ENCODE results near the gene LEF1.
"Not testable (repeated sequence)": the region's sequence is repeated elsewhere in the genome, so short reads cannot be mapped to it uniquely, and the experiment has no call there.

LEF1 gene

GRCh38 chr4:108060164-108060563 lies 108.6 kb downstream of the LEF1 start:
- DNase-seq (ENCODE audit: low read depth in 2 of 2), result no peak

GRCh38 chr4:108058685-108059440 lies 109.9 kb downstream of the LEF1 start:
- no peak for DNase-seq (ENCODE audit: low read depth in 2 of 2)

- no peak for DNase-seq (ENCODE audit: low read depth in 2 of 2)
Measured at GRCh38 chr4:108056418-108056817, 112.3 kb downstream of the LEF1 start.

- no peak for DNase-seq (ENCODE audit: low read depth in 2 of 2)
Measured at GRCh38 chr4:108055787-108056186, 112.9 kb downstream of the LEF1 start.

- no peak for DNase-seq (ENCODE audit: low read depth in 2 of 2)
Measured at GRCh38 chr4:108054025-108054638, 114.6 kb downstream of the LEF1 start.

GRCh38 chr4:108053251-108053711 lies 115.5 kb downstream of the LEF1 start:
- DNase-seq (ENCODE audit: low read depth in 2 of 2), result no peak

GRCh38 chr4:108052558-108053120 lies 116.1 kb downstream of the LEF1 start:
- DNase-seq (ENCODE audit: low read depth in 2 of 2), result no peak

GRCh38 chr4:108051343-108051742 lies 117.4 kb downstream of the LEF1 start:
- no peak for DNase-seq (ENCODE audit: low read depth in 2 of 2)

- not testable (repeated sequence) for DNase-seq (ENCODE audit: low read depth in 2 of 2)
Measured at GRCh38 chr4:108050166-108051111, 118.3 kb downstream of the LEF1 start.

GRCh38 chr4:108049406-108049805 lies 119.3 kb downstream of the LEF1 start:
- no peak for DNase-seq (ENCODE audit: low read depth in 2 of 2)

GRCh38 chr4:108048997-108049396 lies 119.7 kb downstream of the LEF1 start:
- DNase-seq (ENCODE audit: low read depth in 2 of 2), result no peak

- no peak for DNase-seq (ENCODE audit: low read depth in 2 of 2)
Measured at GRCh38 chr4:108048157-108048556, 120.6 kb downstream of the LEF1 start.

- DNase-seq (ENCODE audit: low read depth in 2 of 2), result no peak
Measured at GRCh38 chr4:108047199-108047598, 121.5 kb downstream of the LEF1 start.

- DNase-seq (ENCODE audit: low read depth in 2 of 2), result no peak
Measured at GRCh38 chr4:108045687-108046024, 123.1 kb downstream of the LEF1 start.

GRCh38 chr4:108044951-108045686 lies 123.6 kb downstream of the LEF1 start:
- no peak for DNase-seq (ENCODE audit: low read depth in 2 of 2)

- DNase-seq (ENCODE audit: low read depth in 2 of 2), result no peak
Measured at GRCh38 chr4:108043526-108043925, 125.2 kb downstream of the LEF1 start.

- no peak for DNase-seq (ENCODE audit: low read depth in 2 of 2)
Measured at GRCh38 chr4:108042927-108043326, 125.8 kb downstream of the LEF1 start.

GRCh38 chr4:108037884-108038283 lies 130.8 kb downstream of the LEF1 start:
- no peak for DNase-seq (ENCODE audit: low read depth in 2 of 2)

GRCh38 chr4:108036213-108036612 lies 132.5 kb downstream of the LEF1 start:
- peak; percentile 51 to 54 for DNase-seq (ENCODE audit: low read depth in 2 of 2)

GRCh38 chr4:108035691-108036090 lies 133.0 kb downstream of the LEF1 start:
- no peak for DNase-seq (ENCODE audit: low read depth in 2 of 2)

- no peak for DNase-seq (ENCODE audit: low read depth in 2 of 2)
Measured at GRCh38 chr4:108034565-108034964, 134.2 kb downstream of the LEF1 start.

Data from stimulated activated CD8-positive, alpha-beta memory T cell treated with anti-CD3 and anti-CD28 coated beads, Interleukin-15, amount 100 ng/mL, for 48 hours (primary cell).